H9 (cell line): ENCODE measurements around the gene TSPEAR. TPM values are rescaled to one million over a fixed set of nuclear protein-coding genes. Genes with fewer than 3 reads are reported as not detected.

ENCODE experiments used
- DNase-seq: peaks from one replicate; pipeline ENCODE4 v3.0.0-alpha.2; 2017
- H2AFZ ChIP-seq: one replicate; pipeline ENCODE4 v1.6.1; 2013; ENCODE audit warnings: mild to moderate bottlenecking, low read length, control low read depth, moderate library complexity
- H2AK5ac ChIP-seq: 2 replicates; pipeline ENCODE4 v1.6.1; 2013; ENCODE audit warnings: low read length, control low read depth, mixed read lengths; ENCODE audit not compliant: insufficient read length
- H2BK120ac ChIP-seq: one replicate; pipeline ENCODE4 v1.6.1; 2013; ENCODE audit warnings: low read depth, mild to moderate bottlenecking, low read length, control low read depth, inconsistent platforms; ENCODE audit not compliant: poor library complexity, severe bottlenecking
- H2BK12ac ChIP-seq: 2 replicates; pipeline ENCODE4 v1.6.1; 2013; ENCODE audit warnings: low read length, control low read depth, mixed read lengths, low read depth; ENCODE audit not compliant: insufficient read length
- H2BK15ac ChIP-seq: 2 replicates; pipeline ENCODE4 v1.6.1; 2013; ENCODE audit warnings: low read depth, low read length, control low read depth
- H2BK20ac ChIP-seq: one replicate; pipeline ENCODE4 v1.6.1; 2013; ENCODE audit warnings: low read depth, mild to moderate bottlenecking, low read length, control low read depth, inconsistent platforms; ENCODE audit not compliant: poor library complexity, severe bottlenecking
- H2BK5ac ChIP-seq: 2 replicates; pipeline ENCODE4 v1.6.1; 2013; ENCODE audit warnings: low read length, control low read depth, mixed read lengths; ENCODE audit not compliant: insufficient read length
- H3K14ac ChIP-seq: 2 replicates; pipeline ENCODE4 v1.6.1; 2013; ENCODE audit warnings: low read length, control low read depth; ENCODE audit not compliant: insufficient read depth
- H3K18ac ChIP-seq: 2 replicates; pipeline ENCODE4 v1.6.1; 2013; ENCODE audit warnings: low read depth, mild to moderate bottlenecking, mixed read lengths, low read length, control low read depth; ENCODE audit not compliant: insufficient read length
- H3K23ac ChIP-seq: 2 replicates; pipeline ENCODE4 v1.6.1; 2013; ENCODE audit warnings: low read length, control low read depth, mixed read lengths, low read depth; ENCODE audit not compliant: insufficient read length
- H3K23me2 ChIP-seq: 2 replicates; pipeline ENCODE4 v1.6.1; 2013; ENCODE audit warnings: low read depth, mild to moderate bottlenecking, mixed read lengths, low read length, control low read depth; ENCODE audit not compliant: insufficient read length, poor library complexity, severe bottlenecking
- H3K27ac ChIP-seq: 2 replicates; pipeline ENCODE4 v1.5.1; 2013; ENCODE audit warnings: low read length, control low read depth, mixed read lengths, low read depth; ENCODE audit not compliant: insufficient read length
- H3K27me3 ChIP-seq: 2 replicates; pipeline ENCODE4 v1.6.1; 2013; ENCODE audit warnings: low read length, control low read depth, inconsistent platforms; ENCODE audit not compliant: insufficient read depth
- H3K4ac ChIP-seq: 2 replicates; pipeline ENCODE4 v1.6.1; 2013; ENCODE audit warnings: low read depth, mild to moderate bottlenecking, control low read depth, inconsistent platforms, low read length, moderate library complexity
- H3K4me1 ChIP-seq: 2 replicates; pipeline ENCODE4 v1.6.1; 2013; ENCODE audit warnings: low read length, control low read depth, inconsistent platforms; ENCODE audit not compliant: insufficient read depth
- H3K4me2 ChIP-seq: 2 replicates; pipeline ENCODE4 v1.6.1; 2013; ENCODE audit warnings: low read length, control low read depth, mixed read lengths; ENCODE audit not compliant: insufficient read length, insufficient read depth
- H3K56ac ChIP-seq: 2 replicates; pipeline ENCODE4 v1.6.1; 2013; ENCODE audit warnings: low read depth, mild to moderate bottlenecking, mixed read lengths, low read length, control low read depth; ENCODE audit not compliant: insufficient read length
- H3K79me1 ChIP-seq: 2 replicates; pipeline ENCODE4 v1.6.1; 2013; ENCODE audit warnings: low read depth, mild to moderate bottlenecking, moderate library complexity, low read length, control low read depth, inconsistent platforms; ENCODE audit not compliant: insufficient read depth, poor library complexity, severe bottlenecking
- H3K79me2 ChIP-seq: 2 replicates; pipeline ENCODE4 v1.6.1; 2013; ENCODE audit warnings: low read length, control low read depth, inconsistent platforms; ENCODE audit not compliant: insufficient read depth
- H3K9ac ChIP-seq: 2 replicates; pipeline ENCODE4 v1.6.1; 2013; ENCODE audit warnings: low read length, control low read depth, mixed read lengths; ENCODE audit not compliant: insufficient read length; ENCODE audit errors: extremely low read depth
- H3K9me3 ChIP-seq: one replicate; pipeline ENCODE4 v1.6.1; 2013; ENCODE audit warnings: low read depth, low read length, inconsistent platforms; ENCODE audit not compliant: control insufficient read depth
- H3T11ph ChIP-seq: one replicate; pipeline ENCODE4 v1.6.1; 2013; ENCODE audit warnings: mild to moderate bottlenecking, low read length, control low read depth, inconsistent platforms
- H4K20me1 ChIP-seq: one replicate; pipeline ENCODE4 v1.6.1; 2013; ENCODE audit not compliant: control insufficient read depth, insufficient read length, insufficient read depth
- H4K5ac ChIP-seq: 2 replicates; pipeline ENCODE4 v1.6.1; 2013; ENCODE audit warnings: low read depth, mild to moderate bottlenecking, mixed read lengths, low read length, control low read depth; ENCODE audit not compliant: insufficient read length
- H4K8ac ChIP-seq: replicated peaks from 2 replicates; pipeline ENCODE4 v1.6.1; 2013; ENCODE audit warnings: low read length, control low read depth, mixed read lengths, low read depth; ENCODE audit not compliant: insufficient read length
- H4K91ac ChIP-seq: 2 replicates; pipeline ENCODE4 v1.6.1; 2013; ENCODE audit warnings: low read depth, mild to moderate bottlenecking, moderate library complexity, mixed read lengths, low read length, control low read depth; ENCODE audit not compliant: insufficient read length
- H3K27ac Mint-ChIP-seq, 3 experiments: 2 replicates in 2 of 3; 3 replicates in 1 of 3; pipeline ENCODE4 v1.8.0; 2020 to 2021; ENCODE audit warnings: mixed read lengths in 3 of 3, mild to moderate bottlenecking in 1 of 3, moderate library complexity in 1 of 3
- H3K27me3 Mint-ChIP-seq: 2 replicates; pipeline ENCODE4 v1.8.0; 2021; ENCODE audit warnings: low read depth, mild to moderate bottlenecking, moderate library complexity, mixed read lengths
- H3K36me3 Mint-ChIP-seq, 3 experiments: 2 replicates in 2 of 3; 3 replicates in 1 of 3; pipeline ENCODE4 v1.8.0; 2020 to 2021; ENCODE audit warnings: low read depth in 3 of 3, mixed read lengths in 3 of 3; ENCODE audit not compliant: insufficient read depth in 1 of 3
- H3K4me1 Mint-ChIP-seq, 2 experiments: 2 replicates each; pipeline ENCODE4 v1.8.0; 2020; ENCODE audit warnings: mixed read lengths in 2 of 2
- H3K4me3 Mint-ChIP-seq, 2 experiments: 2 replicates in 1 of 2; 3 replicates in 1 of 2; pipeline ENCODE4 v1.8.0; 2020 to 2021; ENCODE audit warnings: mild to moderate bottlenecking in 2 of 2, mixed read lengths in 2 of 2, moderate library complexity in 1 of 2
- H3K9me3 Mint-ChIP-seq, 2 experiments: 2 replicates in 1 of 2; 3 replicates in 1 of 2; pipeline ENCODE4 v1.8.0; 2020; ENCODE audit warnings: mild to moderate bottlenecking in 2 of 2, mixed read lengths in 2 of 2, moderate library complexity in 1 of 2
- CTCF ChIP-seq: fragments of 200-600 bp; sonication (generic); conservative IDR thresholded peaks from 3 replicates; pipeline ENCODE4 v1.8.0; 2021; ENCODE audit warnings: antibody characterized with exemption, mild to moderate bottlenecking
- WGBS: extraction: QIAGEN DNeasy Blood & Tissue Kit; methylation state at CpG from one replicate; pipeline ENCODE4 v1.1.7; 2013; ENCODE audit warnings: missing lambda C conversion rate, low lambda C conversion rate, mixed read lengths; ENCODE audit not compliant: insufficient read length; ENCODE audit errors: extremely low coverage; 5-methylcytosine and 5-hydroxymethylcytosine counted together
- total RNA-seq: library from RNA; stranded (reverse); gene quantifications from 2 replicates; pipeline ENCODE4 v1.2.1, GENCODE V29; 2021

Gene TSPEAR
- total RNA-seq, 1 experiment from 2014 or later: 1.3 TPM

- no peak overlapping the region for H2BK5ac ChIP-seq
- H3K23me2 ChIP-seq: no peaks in the 10 kb centered on the region
- H4K5ac ChIP-seq: no peak overlapping the region
- no peak overlapping the region for H3K4me2 ChIP-seq
- no peak overlapping the region for H2BK15ac ChIP-seq
- Mint-ChIP-seq H3K4me1 (peaks cover 12 to 18% of the 10 kb centered on the region in 2 experiments), H3K4me3 (no peak overlapping the region; a peak in 1 of 5 replicates), H3K27ac (no peak overlapping the region; a peak in 1 of 7 replicates), H3K36me3 (no peaks in the 10 kb centered on the region), H3K9me3 (peaks cover 0 to 4% of the 10 kb centered on the region in 2 experiments; a peak in 2 of 5 replicates), H3K27me3 (peaks cover 35% of the 10 kb centered on the region)
- H2AFZ ChIP-seq: no peak overlapping the region
- H3K79me1 ChIP-seq: no peaks in the 10 kb centered on the region
- no peak overlapping the region for H3K27ac ChIP-seq
- no peak overlapping the region for H4K91ac ChIP-seq
- H3K14ac ChIP-seq: no peak overlapping the region
- DNase-seq: no peak
- no peak overlapping the region for H3K4ac ChIP-seq
- H4K20me1 ChIP-seq: no peaks in the 10 kb centered on the region
- H3T11ph ChIP-seq: no peak overlapping the region
- no peak overlapping the region for H3K9ac ChIP-seq
- H2BK120ac ChIP-seq: no peak overlapping the region
- H2AK5ac ChIP-seq: no peak overlapping the region
- H3K27me3 ChIP-seq: no peaks in the 10 kb centered on the region
- H2BK12ac ChIP-seq: no peak overlapping the region
- no peak overlapping the region for H4K8ac ChIP-seq
- no peak overlapping the region for H3K56ac ChIP-seq
- WGBS: no CpG with 5 or more reads among the region's 11 CpGs
- H3K9me3 ChIP-seq: no peaks in the 10 kb centered on the region
- no peak overlapping the region for H3K23ac ChIP-seq
- no peaks in the 10 kb centered on the region for H3K79me2 ChIP-seq
- H2BK20ac ChIP-seq: no peak overlapping the region
- no peak for TF ChIP-seq CTCF
- H3K4me1 ChIP-seq: no peaks in the 10 kb centered on the region; the same call in 1 of the 2 replicates
- no peak overlapping the region for H3K18ac ChIP-seq
These were observed 30.2 kb downstream of the TSPEAR start for GRCh38 chr21:44681152-44681551.
